Endothelial cell of umbilical vein (primary cell): ENCODE results near the gene HMMR. TPM values are rescaled to one million over a fixed set of nuclear protein-coding genes. Genes with fewer than 3 reads are reported as not detected.

Experiments used
- BruUV-seq: library from RNA; stranded (reverse); fragments of 400-500 nt; replicated peaks from 2 replicates; lab custom pipeline; 2021; lab: Mats Ljungman, UMichigan
- CTCF ChIA-PET: fragments of 300-600, 350-600 bp; sonication (Branson Sonifier 250); formaldehyde crosslinking; loops from one replicate; lab custom pipeline; 2021; ENCODE audit warnings: antibody characterized with exemption, inconsistent platforms; lab: Charles Lee
- POLR2A ChIA-PET: fragments of 300-600, 350-600 bp; sonication (Branson Sonifier 250); formaldehyde crosslinking; loops from one replicate; lab custom pipeline; 2021; ENCODE audit warnings: antibody characterized with exemption, inconsistent platforms; lab: Charles Lee
- DNase-seq: peaks from one replicate; pipeline ENCODE4 v3.0.0-alpha.2; 2011; ENCODE audit warnings: low read depth, low spot score
- FAIRE-seq: peaks from 2 replicates; lab custom pipeline; 2011; peaks lifted over from hg19 to GRCh38; lab: Jason Lieb, UNC
- H2AFZ ChIP-seq: 2 replicates; pipeline ENCODE4 v1.6.0; 2012; ENCODE audit warnings: low read depth, low read length, control low read depth, inconsistent platforms
- H3K27ac ChIP-seq: 2 replicates; pipeline ENCODE4 v1.5.1; 2011; ENCODE audit warnings: low read depth, mild to moderate bottlenecking, control low read depth, low read length, moderate library complexity; ENCODE audit not compliant: insufficient read depth
- H3K27me3 ChIP-seq, 2 experiments: 2 replicates each; pipeline versions ENCODE4 v1.6.0 to v1.6.1; 2011; ENCODE audit warnings: low read length in 2 of 2, mixed read lengths in 1 of 2; ENCODE audit not compliant: control insufficient read depth in 2 of 2, insufficient read depth in 2 of 2
- H3K36me3 ChIP-seq, 2 experiments: 2 replicates in 1 of 2; 3 replicates in 1 of 2; pipeline ENCODE4 v1.5.1; 2011; ENCODE audit warnings: low read length in 2 of 2, mild to moderate bottlenecking in 1 of 2, moderate library complexity in 1 of 2; ENCODE audit not compliant: control insufficient read depth in 2 of 2, insufficient read depth in 2 of 2; ENCODE audit errors: extremely low read depth in 1 of 2
- H3K4me1 ChIP-seq: 3 replicates; pipeline ENCODE4 v1.5.1; 2011; ENCODE audit warnings: mild to moderate bottlenecking, low read length; ENCODE audit not compliant: control insufficient read depth, insufficient read depth; ENCODE audit errors: extremely low read depth
- H3K4me2 ChIP-seq: 2 replicates; pipeline ENCODE4 v1.6.1; 2011; ENCODE audit warnings: low read length, control low read depth, mixed read lengths; ENCODE audit not compliant: insufficient read depth
- H3K4me3 ChIP-seq, 3 experiments: fragments of 200-600 bp in 1 of 3; sonication (generic), shearing (Covaris generic) in 1 of 3; replicated peaks in 1 of 3; 2 replicates each; pipeline ENCODE4 v1.5.1; 2011 to 2016; ENCODE audit warnings: control low read depth in 3 of 3, low read length in 3 of 3, mild to moderate bottlenecking in 2 of 3, inconsistent platforms in 1 of 3, low read depth in 1 of 3, moderate library complexity in 1 of 3; ENCODE audit not compliant: insufficient read depth in 1 of 3
- H3K79me2 ChIP-seq: 2 replicates; pipeline ENCODE4 v1.6.0; 2012; ENCODE audit warnings: low read length, inconsistent platforms; ENCODE audit not compliant: control insufficient read depth, insufficient read depth
- H3K9ac ChIP-seq: replicated peaks from 2 replicates; pipeline ENCODE3; 2011; ENCODE audit warnings: low read length, control low read depth; ENCODE audit not compliant: insufficient read depth; ENCODE audit errors: extremely low read depth
- H3K9me1 ChIP-seq: replicated peaks from 3 replicates; pipeline ENCODE4 v1.6.0; 2011; ENCODE audit warnings: mild to moderate bottlenecking, low read length; ENCODE audit not compliant: control insufficient read depth, insufficient read depth; ENCODE audit errors: extremely low read depth
- H3K9me3 ChIP-seq: replicated peaks from 2 replicates; pipeline ENCODE4 v1.5.1; 2012; ENCODE audit warnings: low read length, inconsistent platforms; ENCODE audit not compliant: control insufficient read depth, insufficient read depth
- H4K20me1 ChIP-seq: replicated peaks from 2 replicates; pipeline ENCODE3; 2011; ENCODE audit warnings: mild to moderate bottlenecking, low read length; ENCODE audit not compliant: control insufficient read depth, insufficient read depth; ENCODE audit errors: extremely low read depth
- EZH2 ChIP-seq: IDR thresholded peaks from 2 replicates; pipeline ENCODE4 v1.6.1; 2012; ENCODE audit warnings: borderline replicate concordance, low read depth, mild to moderate bottlenecking, moderate library complexity, low read length, inconsistent platforms; ENCODE audit not compliant: severe bottlenecking
- FOS ChIP-seq: IDR thresholded peaks from 2 replicates; pipeline ENCODE4 v1.6.1; 2011; ENCODE audit warnings: mild to moderate bottlenecking, low read length, moderate library complexity, borderline replicate concordance; ENCODE audit not compliant: insufficient read depth
- GATA2 ChIP-seq: IDR thresholded peaks from 2 replicates; pipeline ENCODE4 v1.7.0; 2011; ENCODE audit warnings: low read depth, mild to moderate bottlenecking, moderate library complexity, mixed read lengths, low read length; ENCODE audit not compliant: insufficient read length, insufficient read depth
- JUN ChIP-seq: IDR thresholded peaks from 2 replicates; pipeline ENCODE4 v1.6.1; 2011; ENCODE audit warnings: borderline replicate concordance, low read depth; ENCODE audit not compliant: insufficient read length, insufficient read depth
- MYC ChIP-seq: IDR thresholded peaks from one replicate; pipeline ENCODE4 v1.6.1; 2011; ENCODE audit warnings: mild to moderate bottlenecking, low read depth, low read length
- POLR2A ChIP-seq: IDR thresholded peaks from 2 replicates; pipeline ENCODE4 v1.6.1; 2012; ENCODE audit warnings: low read depth, mild to moderate bottlenecking, control low read depth, low read length
- POLR2AphosphoS5 ChIP-seq: IDR thresholded peaks from 2 replicates; pipeline ENCODE4 v1.6.1; 2012; ENCODE audit warnings: low read depth, mild to moderate bottlenecking, control low read depth, low read length, moderate library complexity; ENCODE audit not compliant: insufficient read depth
- dilution Hi-C: fragments of 300-500 bp; cut with MboI; formaldehyde crosslinking; loops from one replicate; pipeline ENCODE4 v1.15.0; 2019; ENCODE audit warnings: low sequenced_read_pairs; ENCODE audit not compliant: extremely low pct_ligation_motif_present
- intact Hi-C: fragments of 100-400 bp; cut with micrococcal nuclease; formaldehyde crosslinking; loops from one replicate; pipeline ENCODE4 v1.10.0; 2022
- polyA plus RNA-seq, 4 experiments: library from polyadenylated mRNA; depleted of rRNA in 3 of 4; stranded (reverse) in 3 of 4; unstranded in 1 of 4; fragments of >200 nt; gene quantifications; 2 replicates each; pipeline versions ENCODE4 v1.2.1 to v1.2.3, GENCODE V29; 2011 to 2012; ENCODE audit warnings: missing spikeins in 1 of 4
- total RNA-seq: library from RNA; stranded (reverse); gene quantifications from 2 replicates; pipeline ENCODE4 v1.2.3, GENCODE V29; 2021
- TF ChIP-seq, protein P1 (sequence below), 2 donors: IDR thresholded peaks; 1 replicate in 1 of 2; 2 replicates in 1 of 2; pipeline ENCODE4 v1.5.1; 2011; ENCODE audit warnings: low read length in 2 of 2, mild to moderate bottlenecking in 2 of 2, moderate library complexity in 2 of 2, control low read depth in 1 of 2, inconsistent platforms in 1 of 2, low read depth in 1 of 2; ENCODE audit not compliant: insufficient read depth in 1 of 2; ENCODE audit errors: extremely low read depth in 1 of 2
- TF ChIP-seq, protein P2 (sequence below): IDR thresholded peaks from 2 replicates; pipeline ENCODE4 v1.6.1; 2011; ENCODE audit not compliant: insufficient read depth, insufficient read length

The HMMR gene
- total and polyA plus RNA-seq, 2 donors (not counting 3 experiments of a cell fraction or from before 2014, with no cell fraction given): 5.5 to 31.0 TPM

DNA sequence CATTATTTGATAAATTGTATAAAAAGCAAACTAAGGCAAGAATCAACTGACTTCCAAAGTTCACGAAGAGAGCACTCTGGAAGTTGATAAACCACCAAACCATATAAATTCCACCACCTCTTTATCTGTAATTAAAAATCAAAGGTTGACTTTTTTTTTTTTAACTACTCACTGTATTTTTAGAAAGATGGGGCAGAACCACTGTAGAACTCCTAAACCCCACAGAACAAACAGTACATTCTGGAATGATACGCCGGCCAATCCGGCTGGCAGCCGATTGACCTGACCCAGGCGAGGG, 23.5 kb upstream of the HMMR start:
- DNase-seq (no peak), FAIRE-seq (no peak)
- H3K27me3 ChIP-seq: peaks cover 0 to 10% of the 10 kb centered on the region in 2 experiments
- H4K20me1 ChIP-seq: peaks cover 5% of the 10 kb centered on the region
- peak overlapping the region; percentile 8 for H3K27ac ChIP-seq
- dilution Hi-C loops (no loop called here), intact Hi-C loops (loop anchor here (1.0 kb wide), 2 partner anchors 23 to 68 kb away; partner anchors contain the start of genes HMMR, MAT2B and NUDCD2)
- peak overlapping the region; percentile 84 for H2AFZ ChIP-seq
- H3K9me1 ChIP-seq: no peaks in the 10 kb centered on the region
- H3K4me1 ChIP-seq: peaks cover 19% of the 10 kb centered on the region
- TF ChIP-seq, protein P1, sequence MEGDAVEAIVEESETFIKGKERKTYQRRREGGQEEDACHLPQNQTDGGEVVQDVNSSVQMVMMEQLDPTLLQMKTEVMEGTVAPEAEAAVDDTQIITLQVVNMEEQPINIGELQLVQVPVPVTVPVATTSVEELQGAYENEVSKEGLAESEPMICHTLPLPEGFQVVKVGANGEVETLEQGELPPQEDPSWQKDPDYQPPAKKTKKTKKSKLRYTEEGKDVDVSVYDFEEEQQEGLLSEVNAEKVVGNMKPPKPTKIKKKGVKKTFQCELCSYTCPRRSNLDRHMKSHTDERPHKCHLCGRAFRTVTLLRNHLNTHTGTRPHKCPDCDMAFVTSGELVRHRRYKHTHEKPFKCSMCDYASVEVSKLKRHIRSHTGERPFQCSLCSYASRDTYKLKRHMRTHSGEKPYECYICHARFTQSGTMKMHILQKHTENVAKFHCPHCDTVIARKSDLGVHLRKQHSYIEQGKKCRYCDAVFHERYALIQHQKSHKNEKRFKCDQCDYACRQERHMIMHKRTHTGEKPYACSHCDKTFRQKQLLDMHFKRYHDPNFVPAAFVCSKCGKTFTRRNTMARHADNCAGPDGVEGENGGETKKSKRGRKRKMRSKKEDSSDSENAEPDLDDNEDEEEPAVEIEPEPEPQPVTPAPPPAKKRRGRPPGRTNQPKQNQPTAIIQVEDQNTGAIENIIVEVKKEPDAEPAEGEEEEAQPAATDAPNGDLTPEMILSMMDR (IDR thresholded peaks at IDR 0.05; ENCODE audit: extremely low read depth in 1 of 2, insufficient read depth in 1 of 2, low read depth in 1 of 2, low read length in 2 of 2): no peak
- TF ChIP-seq JUN (no peak), EZH2 (no peak), POLR2AphosphoS5 (no peak), GATA2 (no peak), MYC (no peak), POLR2A (no peak), FOS (no peak)
- TF ChIP-seq, protein P2, sequence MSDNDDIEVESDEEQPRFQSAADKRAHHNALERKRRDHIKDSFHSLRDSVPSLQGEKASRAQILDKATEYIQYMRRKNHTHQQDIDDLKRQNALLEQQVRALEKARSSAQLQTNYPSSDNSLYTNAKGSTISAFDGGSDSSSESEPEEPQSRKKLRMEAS: no peak
- H3K36me3 ChIP-seq: peaks cover 8% of the 10 kb centered on the region in 2 experiments
- BruUV-seq: TSS peak; percentile 72
- ChIA-PET CTCF (interaction anchor here (2.2 to 2.6 kb wide), 2 partner anchors 22 to 28 kb away, joined by 8 to 10 read pairs; partner anchors contain the start of genes HMMR and NUDCD2), POLR2A (interaction anchor here (0.6 to 4.1 kb wide), 2 partner anchors 23 to 73 kb away, joined by 4 to 34 read pairs; partner anchors contain the start of genes HMMR and NUDCD2)
- H3K4me2 ChIP-seq: peak overlapping the region; percentile 82
- peak overlapping the region; percentile 90 for H3K9ac ChIP-seq
- H3K9me3 ChIP-seq: no peaks in the 10 kb centered on the region
- H3K79me2 ChIP-seq: peaks cover 36% of the 10 kb centered on the region
- peak overlapping the region in 2 of 3 experiments; percentile 11 to 55 for H3K4me3 ChIP-seq
